Neural cell (in vitro differentiated cells): ENCODE results near the gene CELA3A. TPM values are rescaled to one million over a fixed set of nuclear protein-coding genes. Genes with fewer than 3 reads are reported as not detected.
"Not testable (repeated sequence)": the region's sequence is repeated elsewhere in the genome, so short reads cannot be mapped to it uniquely, and the experiment has no call there.

Source experiments
- H2AFZ ChIP-seq: fragments of 200-600, 300-800 bp; sonication (generic), shearing (Covaris generic); 2 replicates; pipeline ENCODE4 v1.6.0; 2014; ENCODE audit warnings: low read depth, mild to moderate bottlenecking, antibody characterized with exemption, low read length, moderate library complexity
- H3F3A ChIP-seq: fragments of 200-600 bp; shearing (Covaris generic); 2 replicates; pipeline ENCODE4 v1.6.1; 2016; ENCODE audit warnings: mild to moderate bottlenecking, moderate library complexity, mixed read lengths, antibody characterized with exemption, low read length; ENCODE audit not compliant: insufficient read depth, poor library complexity, severe bottlenecking
- H3K27ac ChIP-seq: fragments of 200-600, 300-800 bp; sonication (generic), shearing (Covaris generic); 2 replicates; pipeline ENCODE4 v1.5.1; 2014; ENCODE audit warnings: mild to moderate bottlenecking, low read length, moderate library complexity
- H3K27me3 ChIP-seq: fragments of 300-800, 200-600 bp; sonication (generic), shearing (Covaris generic); 2 replicates; pipeline ENCODE4 v1.6.0; 2014; ENCODE audit warnings: mild to moderate bottlenecking, low read depth, low read length, moderate library complexity; ENCODE audit not compliant: insufficient read depth
- H3K36me3 ChIP-seq: fragments of 300-800, 200-600 bp; sonication (generic), shearing (Covaris generic); 2 replicates; pipeline ENCODE4 v1.5.1; 2014; ENCODE audit warnings: mild to moderate bottlenecking, antibody characterized with exemption, low read length, moderate library complexity; ENCODE audit not compliant: insufficient read depth
- H3K4me2 ChIP-seq: fragments of 300-800, 200-600 bp; sonication (generic), shearing (Covaris generic); 2 replicates; pipeline ENCODE4 v1.6.0; 2014; ENCODE audit warnings: mild to moderate bottlenecking, low read length
- H3K4me3 ChIP-seq: fragments of 300-800, 200-600 bp; sonication (generic), shearing (Covaris generic); 2 replicates; pipeline ENCODE4 v1.5.1; 2014; ENCODE audit warnings: mild to moderate bottlenecking, low read length, moderate library complexity
- H3K79me2 ChIP-seq: fragments of 200-600 bp; shearing (Covaris generic); replicated peaks from 2 replicates; pipeline ENCODE4 v1.6.0; 2014; ENCODE audit warnings: mild to moderate bottlenecking, low read length, moderate library complexity; ENCODE audit not compliant: insufficient read depth
- H3K9ac ChIP-seq: fragments of 300-800, 200-600 bp; sonication (generic), shearing (Covaris generic); 2 replicates; pipeline ENCODE4 v1.6.1; 2016; ENCODE audit warnings: mild to moderate bottlenecking, low read length, mixed read lengths
- H3K9me2 ChIP-seq: fragments of 200-600 bp; shearing (Covaris generic); 2 replicates; pipeline ENCODE4 v1.6.1; 2016; ENCODE audit warnings: mild to moderate bottlenecking, low read length, mixed read lengths; ENCODE audit not compliant: insufficient read depth
- H3K9me3 ChIP-seq: fragments of 200-600, 300-800 bp; sonication (generic), shearing (Covaris generic); 2 replicates; pipeline ENCODE4 v1.6.1; 2016; ENCODE audit warnings: mild to moderate bottlenecking, mixed run types, low read length, moderate library complexity, mixed read lengths
- H4K20me1 ChIP-seq: fragments of 200-600 bp; shearing (Covaris generic); 2 replicates; pipeline ENCODE4 v1.6.1; 2016; ENCODE audit warnings: mild to moderate bottlenecking, mixed run types; ENCODE audit not compliant: insufficient read depth
- polyA plus RNA-seq: library from polyadenylated mRNA; depleted of rRNA; stranded (reverse); fragments of >200 nt; gene quantifications from 2 replicates; pipeline ENCODE4 v1.2.3, GENCODE V29; 2014

Gene CELA3A
- polyA plus RNA-seq, 1 donor from 2014 or later: not detected

DNA sequence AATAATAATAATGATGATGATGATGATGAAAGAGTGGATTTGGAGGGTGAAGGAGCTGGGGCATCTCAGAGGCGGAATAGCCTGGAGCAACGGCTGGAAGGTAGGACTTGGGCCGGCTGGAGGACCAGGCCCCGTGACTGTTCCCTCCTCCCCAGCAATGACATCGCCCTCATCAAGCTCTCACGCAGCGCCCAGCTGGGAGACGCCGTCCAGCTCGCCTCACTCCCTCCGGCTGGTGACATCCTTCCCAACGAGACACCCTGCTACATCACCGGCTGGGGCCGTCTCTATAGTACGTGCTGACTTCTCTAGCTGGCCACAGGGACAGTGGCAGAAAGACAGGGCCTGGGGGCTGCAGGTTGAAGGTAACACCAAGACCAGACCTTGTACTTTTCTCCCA, 17.9 kb upstream of the CELA3A start:
- not testable (repeated sequence) for H3K4me2 ChIP-seq, H3K27me3 ChIP-seq, H4K20me1 ChIP-seq, H3K4me3 ChIP-seq, H3K79me2 ChIP-seq, H3K9me2 ChIP-seq, H3F3A ChIP-seq, H3K9me3 ChIP-seq, H2AFZ ChIP-seq, H3K27ac ChIP-seq, H3K36me3 ChIP-seq, H3K9ac ChIP-seq

DNA sequence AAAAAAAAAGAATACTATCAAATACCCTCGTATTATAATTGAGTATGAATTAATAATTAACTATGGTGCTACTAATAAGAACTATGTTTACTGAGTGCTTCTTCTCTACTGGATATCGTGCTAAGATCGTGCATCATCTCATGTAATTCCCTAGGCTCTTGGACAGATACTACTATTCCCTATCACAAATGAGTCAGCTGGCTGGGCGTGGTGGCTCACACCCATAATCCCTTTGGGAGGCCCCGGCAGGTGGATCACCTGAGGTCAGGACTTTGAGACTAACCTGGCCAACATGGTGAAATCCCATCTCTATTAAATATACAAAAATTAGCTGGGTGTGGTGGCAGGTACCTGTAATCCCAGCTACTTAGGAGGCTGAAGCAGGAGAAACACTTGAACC, 15.6 kb upstream of the CELA3A start:
- H3K9me3 ChIP-seq, H3F3A ChIP-seq, H3K36me3 ChIP-seq, H3K79me2 ChIP-seq, H3K4me2 ChIP-seq, H3K4me3 ChIP-seq, H4K20me1 ChIP-seq, H2AFZ ChIP-seq, H3K27me3 ChIP-seq, H3K9ac ChIP-seq, H3K27ac ChIP-seq, H3K9me2 ChIP-seq: not testable (repeated sequence)

DNA sequence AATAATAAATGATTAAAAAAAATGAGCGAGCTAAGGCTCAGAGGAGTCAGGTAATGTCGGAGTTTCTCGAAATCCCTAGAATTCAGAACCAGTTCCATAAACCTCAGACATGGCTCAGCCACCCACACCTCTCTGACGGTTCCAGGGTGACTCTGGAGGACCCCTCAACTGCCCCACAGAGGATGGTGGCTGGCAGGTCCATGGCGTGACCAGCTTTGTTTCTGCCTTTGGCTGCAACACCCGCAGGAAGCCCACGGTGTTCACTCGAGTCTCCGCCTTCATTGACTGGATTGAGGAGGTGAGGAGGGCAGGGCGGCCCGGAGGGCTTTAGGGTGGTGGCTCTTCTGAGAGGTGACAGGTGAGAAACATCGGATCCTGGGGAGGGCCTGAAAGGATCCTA, 15.1 kb upstream of the CELA3A start:
- not testable (repeated sequence) for H3F3A ChIP-seq, H3K4me2 ChIP-seq, H4K20me1 ChIP-seq, H3K36me3 ChIP-seq, H3K27ac ChIP-seq, H3K4me3 ChIP-seq, H3K27me3 ChIP-seq, H3K79me2 ChIP-seq, H3K9me2 ChIP-seq, H3K9ac ChIP-seq, H2AFZ ChIP-seq, H3K9me3 ChIP-seq

DNA sequence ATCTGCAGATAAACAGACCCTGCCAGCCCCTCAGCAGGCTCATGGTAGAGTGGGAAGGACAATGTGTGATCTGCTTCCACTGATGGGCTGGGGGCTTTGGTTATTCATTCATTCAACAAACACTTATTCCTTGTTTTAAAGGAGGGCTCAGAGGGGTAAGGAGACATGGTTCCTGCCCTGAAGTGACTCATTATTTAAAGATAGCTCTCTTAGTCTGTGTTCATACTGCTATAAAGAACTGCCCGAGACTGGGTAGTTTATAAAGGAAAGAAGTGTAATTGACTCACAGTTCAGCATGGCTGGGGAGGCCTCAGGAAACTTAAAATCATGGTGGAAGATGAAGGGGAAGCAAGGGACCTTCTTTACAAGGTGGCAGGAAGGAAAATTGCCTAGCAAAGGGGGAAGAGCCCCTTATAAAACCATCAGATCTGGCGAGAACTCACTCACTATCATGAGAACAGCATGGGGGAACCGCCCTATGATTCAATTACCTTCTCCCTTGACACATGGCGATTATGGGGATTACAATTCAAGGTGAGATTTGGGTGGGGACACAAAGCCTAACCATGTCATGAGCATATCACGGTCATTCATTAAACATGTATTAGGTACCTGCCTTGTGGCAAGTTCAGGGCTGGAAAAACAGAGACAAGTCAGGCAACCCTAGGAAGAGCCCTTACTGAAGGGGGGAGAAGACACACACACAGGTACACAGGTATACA, 11.6 kb upstream of the CELA3A start:
- not testable (repeated sequence) for H2AFZ ChIP-seq, H3K27ac ChIP-seq, H3F3A ChIP-seq, H3K9me2 ChIP-seq, H3K4me3 ChIP-seq, H3K27me3 ChIP-seq, H4K20me1 ChIP-seq, H3K4me2 ChIP-seq, H3K79me2 ChIP-seq, H3K36me3 ChIP-seq, H3K9me3 ChIP-seq, H3K9ac ChIP-seq

DNA sequence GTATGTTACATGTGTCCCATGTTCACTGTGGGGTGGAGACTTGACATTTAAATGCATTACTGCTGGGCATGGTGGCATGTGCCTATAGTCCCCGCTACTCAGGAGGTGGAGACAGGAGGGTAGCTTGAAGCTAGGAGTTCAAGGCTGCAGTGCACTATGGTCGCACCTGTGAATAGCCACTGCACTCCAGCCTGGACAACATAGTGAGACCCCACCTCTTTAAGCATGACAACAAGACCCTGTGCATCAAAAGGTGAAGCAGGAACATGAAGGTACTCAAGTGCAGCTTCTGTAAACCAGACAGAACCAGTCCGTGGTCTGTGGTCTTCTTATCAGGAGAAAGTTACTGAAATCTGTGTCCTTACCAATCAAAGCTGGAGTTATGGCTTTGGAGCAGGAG, 9.3 kb upstream of the CELA3A start:
- not testable (repeated sequence) for H3K79me2 ChIP-seq, H3K9ac ChIP-seq, H3F3A ChIP-seq, H3K9me2 ChIP-seq, H3K4me3 ChIP-seq, H3K9me3 ChIP-seq, H3K27ac ChIP-seq, H3K4me2 ChIP-seq, H3K27me3 ChIP-seq, H4K20me1 ChIP-seq, H3K36me3 ChIP-seq, H2AFZ ChIP-seq

DNA sequence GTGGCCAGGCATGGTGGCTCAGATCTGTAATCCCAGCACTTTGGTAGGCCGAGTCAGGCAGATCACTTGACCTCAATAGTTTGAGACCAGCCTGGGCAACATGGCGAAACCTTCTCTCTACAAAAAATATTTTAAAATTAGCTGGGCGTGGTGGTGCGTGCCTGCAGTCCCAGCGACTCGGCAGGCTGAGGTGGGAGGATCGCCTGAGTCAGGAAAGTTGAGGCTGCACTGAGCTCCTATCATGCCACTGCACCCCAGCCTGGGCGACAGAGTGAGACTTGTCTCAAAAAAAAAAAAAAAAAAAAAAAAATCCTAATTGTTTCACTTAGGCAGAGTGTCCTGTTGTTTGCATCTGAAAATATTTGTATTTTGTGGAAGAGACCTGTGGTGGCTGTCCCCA, 6.7 kb upstream of the CELA3A start:
- not testable (repeated sequence) for H3K27me3 ChIP-seq, H3K4me2 ChIP-seq, H4K20me1 ChIP-seq, H3K9ac ChIP-seq, H3K9me3 ChIP-seq, H3F3A ChIP-seq, H3K79me2 ChIP-seq, H2AFZ ChIP-seq, H3K9me2 ChIP-seq, H3K4me3 ChIP-seq, H3K36me3 ChIP-seq, H3K27ac ChIP-seq

DNA sequence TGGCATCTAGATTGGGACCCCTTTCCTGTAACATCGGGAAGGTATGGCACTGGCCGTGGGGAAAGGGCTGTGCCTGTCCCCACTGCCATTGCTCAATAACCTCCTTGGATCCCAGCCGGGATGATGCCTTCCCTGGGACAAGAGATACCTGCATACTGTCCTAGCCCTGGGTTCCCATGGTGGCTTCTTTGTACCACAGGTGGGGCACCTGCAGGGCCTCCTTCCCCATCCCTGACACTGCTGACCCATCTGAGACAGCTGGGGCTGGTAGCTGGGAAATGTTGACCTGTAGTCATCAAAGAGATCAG, 4.8 kb upstream of the CELA3A start:
- H3K9me3 ChIP-seq, H3K27me3 ChIP-seq, H3K27ac ChIP-seq, H3K9me2 ChIP-seq, H3K79me2 ChIP-seq, H3K4me3 ChIP-seq, H3K9ac ChIP-seq, H3K4me2 ChIP-seq, H3K36me3 ChIP-seq, H2AFZ ChIP-seq, H3F3A ChIP-seq, H4K20me1 ChIP-seq: not testable (repeated sequence)

DNA sequence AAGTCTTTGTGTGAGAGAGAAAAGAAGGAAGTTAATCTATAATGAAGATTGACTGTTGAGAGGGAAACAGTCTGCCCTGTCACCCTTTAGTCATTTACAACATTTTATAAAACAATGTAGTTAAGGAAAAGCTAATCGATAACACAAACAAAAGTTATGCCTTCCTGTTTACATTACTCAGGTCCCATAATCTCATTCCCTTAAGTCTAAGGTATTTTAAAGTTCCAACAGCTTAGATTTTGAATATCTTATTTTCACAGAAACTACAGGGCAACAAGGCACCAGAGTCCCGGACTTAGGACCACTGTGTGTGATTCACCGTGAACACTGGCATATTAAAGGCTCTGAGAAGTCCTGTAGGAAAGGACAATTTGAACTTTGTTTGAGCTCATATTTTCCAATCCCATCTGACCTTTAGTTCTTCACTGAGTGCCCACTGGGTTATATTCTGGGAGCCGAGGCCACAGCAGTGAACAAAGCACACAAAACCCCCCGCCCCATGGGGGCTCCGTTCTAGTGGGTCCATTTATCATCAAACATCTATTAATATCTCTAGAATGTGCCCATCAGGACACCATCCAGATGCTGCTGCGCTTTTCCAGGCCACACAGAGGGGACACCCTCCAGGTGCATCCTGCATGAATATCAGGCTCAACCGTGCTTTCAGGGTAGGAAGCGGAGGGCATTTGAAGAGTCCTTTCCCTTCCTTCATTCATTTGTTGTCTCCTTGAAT, 3.4 kb upstream of the CELA3A start:
- not testable (repeated sequence) for H3K36me3 ChIP-seq, H3K79me2 ChIP-seq, H3K27me3 ChIP-seq, H3K4me3 ChIP-seq, H3F3A ChIP-seq, H2AFZ ChIP-seq, H3K4me2 ChIP-seq, H3K9ac ChIP-seq, H3K27ac ChIP-seq, H3K9me3 ChIP-seq, H3K9me2 ChIP-seq, H4K20me1 ChIP-seq
